ENCODE results near the gene ERRFI1.

The ERRFI1 gene

GRCh38 chr1:8002921-8003320, 23.2 kb downstream of the ERRFI1 start:
- TF ChIP-seq TAF1 (IDR thresholded peaks at IDR 0.05; ENCODE audit: borderline replicate concordance, insufficient read depth, low read length) (no peak), FOXP2 (optimal IDR thresholded peaks at IDR 0.05; ENCODE audit: borderline replicate concordance, extremely low read depth, extremely low read length, insufficient read depth) (no peak), SIN3A (IDR thresholded peaks at IDR 0.05; ENCODE audit: borderline replicate concordance, insufficient read depth, low read length) (no peak), REST (IDR thresholded peaks at IDR 0.05; ENCODE audit: insufficient read depth in 1 of 2, low read depth in 2 of 2, low read length in 2 of 2) (no peak), POLR2AphosphoS5 (IDR thresholded peaks at IDR 0.05; ENCODE audit: low read depth, low read length) (no peak)

DNA sequence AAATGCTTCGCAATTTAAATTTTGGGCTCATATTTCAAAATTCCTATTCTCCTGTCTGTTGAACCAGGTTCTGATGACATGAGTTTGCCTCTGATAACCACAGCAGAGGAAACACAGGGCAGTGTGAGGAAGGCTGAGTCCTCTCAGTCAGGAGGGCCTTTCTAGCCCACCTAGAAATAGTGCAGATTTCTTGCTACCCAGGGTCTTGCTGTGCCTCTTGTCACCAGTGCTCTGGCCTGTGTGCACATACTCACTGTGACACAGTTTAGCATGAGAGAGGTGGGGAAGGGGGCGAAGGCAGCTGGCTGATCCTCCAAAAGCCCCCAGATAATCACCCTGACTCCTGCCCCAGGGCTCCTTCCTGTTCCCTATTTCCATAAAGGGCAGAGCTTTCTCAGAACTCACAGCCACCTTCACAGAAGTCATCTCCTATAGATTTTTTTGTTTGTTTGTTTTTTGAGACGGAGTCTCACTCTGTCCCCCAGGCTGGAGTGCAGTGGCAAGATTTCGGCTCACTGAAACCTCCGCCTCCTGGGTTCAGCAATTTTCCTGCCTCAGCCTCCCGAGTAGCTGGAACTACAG, 23.7 kb downstream of the ERRFI1 start:
- TF ChIP-seq FOXP2 (optimal IDR thresholded peaks at IDR 0.05; ENCODE audit: borderline replicate concordance, extremely low read depth, extremely low read length, insufficient read depth) (no peak), SIN3A (IDR thresholded peaks at IDR 0.05; ENCODE audit: borderline replicate concordance, insufficient read depth, low read length) (no peak), POLR2AphosphoS5 (IDR thresholded peaks at IDR 0.05; ENCODE audit: low read depth, low read length) (no peak), REST (IDR thresholded peaks at IDR 0.05; ENCODE audit: insufficient read depth in 1 of 2, low read depth in 2 of 2, low read length in 2 of 2) (no peak), TAF1 (IDR thresholded peaks at IDR 0.05; ENCODE audit: borderline replicate concordance, insufficient read depth, low read length) (no peak)

- TF ChIP-seq REST (IDR thresholded peaks at IDR 0.05; ENCODE audit: insufficient read depth in 1 of 2, low read depth in 2 of 2, low read length in 2 of 2) (no peak), POLR2AphosphoS5 (IDR thresholded peaks at IDR 0.05; ENCODE audit: low read depth, low read length) (no peak), TAF1 (IDR thresholded peaks at IDR 0.05; ENCODE audit: borderline replicate concordance, insufficient read depth, low read length) (no peak), FOXP2 (optimal IDR thresholded peaks at IDR 0.05; ENCODE audit: borderline replicate concordance, extremely low read depth, extremely low read length, insufficient read depth) (no peak), SIN3A (IDR thresholded peaks at IDR 0.05; ENCODE audit: borderline replicate concordance, insufficient read depth, low read length) (no peak)
Observed at GRCh38 chr1:7995437-7995836, 30.7 kb downstream of the ERRFI1 start.

DNA sequence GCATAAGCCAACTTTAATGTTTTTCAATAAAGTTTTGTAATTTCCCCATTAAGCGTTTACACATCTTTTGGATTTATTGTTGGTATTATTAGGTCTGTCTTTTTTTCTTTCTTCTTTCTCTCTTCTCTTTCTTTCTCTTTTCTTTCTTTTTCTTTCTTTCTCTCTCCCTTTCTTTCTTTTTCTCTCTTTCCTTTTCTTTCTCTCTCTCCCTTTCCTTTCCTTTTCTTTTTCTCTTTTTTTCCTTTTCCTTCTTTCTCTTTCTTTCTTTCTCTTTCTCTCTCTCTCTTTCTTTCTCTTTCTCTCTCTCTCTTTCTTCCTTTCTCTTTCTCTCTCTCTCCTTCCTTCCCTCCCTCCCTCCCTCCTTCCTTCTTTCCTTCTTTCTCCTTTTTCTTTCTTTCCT, 31.3 kb downstream of the ERRFI1 start:
- TF ChIP-seq FOXP2 (optimal IDR thresholded peaks at IDR 0.05; ENCODE audit: borderline replicate concordance, extremely low read depth, extremely low read length, insufficient read depth) (no peak), POLR2AphosphoS5 (IDR thresholded peaks at IDR 0.05; ENCODE audit: low read depth, low read length) (no peak), SIN3A (IDR thresholded peaks at IDR 0.05; ENCODE audit: borderline replicate concordance, insufficient read depth, low read length) (no peak), TAF1 (IDR thresholded peaks at IDR 0.05; ENCODE audit: borderline replicate concordance, insufficient read depth, low read length) (no peak), REST (IDR thresholded peaks at IDR 0.05; ENCODE audit: insufficient read depth in 1 of 2, low read depth in 2 of 2, low read length in 2 of 2) (no peak)

All from PFSK-1 (cell line).